Stomach (tissue), 9 donors: ENCODE data around the gene BRPF1. TPM values are rescaled to one million over a fixed set of nuclear protein-coding genes. Genes with fewer than 3 reads are reported as not detected.

Source experiments
- DNase-seq, 2 donors: peaks; one replicate each; pipeline versions ENCODE4 v3.0.0 to v3.0.0-alpha.2; 2013 to 2019
- H3K27ac ChIP-seq, 5 donors: fragments of 200-600 bp in 4 of 5; sonication (generic) in 4 of 5; one replicate each; pipeline ENCODE4 v1.5.1; 2013 to 2019; ENCODE audit warnings: mild to moderate bottlenecking in 1 of 5, moderate library complexity in 1 of 5
- H3K27me3 ChIP-seq, 3 donors: fragments of 200-600 bp; sonication (generic); one replicate each; pipeline ENCODE4 v1.5.1; 2017 to 2019; ENCODE audit warnings: mixed run types in 1 of 3
- H3K36me3 ChIP-seq, 4 donors: fragments of 200-600 bp; sonication (generic); 1 replicate in 3 of 4; 2 replicates in 1 of 4; pipeline ENCODE4 v1.5.1; 2016 to 2019
- H3K4me1 ChIP-seq, 4 donors: fragments of 200-600 bp; sonication (generic); one replicate each; pipeline ENCODE4 v1.5.1; 2016 to 2019
- H3K4me3 ChIP-seq, 4 donors: fragments of 200-600 bp; sonication (generic) in 3 of 4; one replicate each; pipeline ENCODE4 v1.5.1; 2016 to 2019; ENCODE audit warnings: mild to moderate bottlenecking in 1 of 4
- H3K9me3 ChIP-seq, 4 donors: fragments of 200-600 bp; sonication (generic); one replicate each; pipeline ENCODE4 v1.5.1; 2016 to 2019
- EP300 ChIP-seq: sonication (generic); formaldehyde crosslinking; IDR thresholded peaks from one replicate; pipeline ENCODE4 v1.6.1; 2017; ENCODE audit warnings: antibody characterized with exemption
- POLR2A ChIP-seq, 4 donors: fragments of 450-650 bp; IDR thresholded peaks; one replicate each; pipeline ENCODE4 v1.6.1; 2016; ENCODE audit warnings: antibody characterized with exemption in 4 of 4, control low read depth in 2 of 4, mild to moderate bottlenecking in 1 of 4, moderate library complexity in 1 of 4
- POLR2AphosphoS5 ChIP-seq, 3 donors: sonication (generic); formaldehyde crosslinking; IDR thresholded peaks; one replicate each; pipeline ENCODE4 v1.6.1; 2016; ENCODE audit warnings: antibody characterized with exemption in 3 of 3
- WGBS, 5 donors: extraction: QIAGEN DNeasy Blood & Tissue Kit in 3 of 5; methylation state at CpG; one replicate each; pipeline versions ENCODE4 v1.1.5 to v1.1.7; 2013 to 2018; 5-methylcytosine and 5-hydroxymethylcytosine counted together
- intact Hi-C: fragments of 100-400 bp; cut with DNase I; formaldehyde crosslinking; loops from one replicate; pipeline ENCODE4 v1.15.1; 2023; ENCODE audit warnings: low total_unique reads
- polyA plus RNA-seq, 3 donors: library from polyadenylated mRNA; stranded (reverse); fragments of 200-250 nt; gene quantifications; one replicate each; pipeline ENCODE4 v1.2.3, GENCODE V29; 2013
- total RNA-seq, 5 donors: library from RNA; depleted of rRNA; stranded (reverse); fragments of >200 nt; gene quantifications; one replicate each; pipeline versions ENCODE4 v1.1.0 to v1.2.3, GENCODE V29; 2014 to 2016
- TF ChIP-seq, protein P1 (sequence below), 7 experiments: fragments of 450-650 bp in 4 of 7; fragments of 200-600 bp in 3 of 7; sonication (generic) in 3 of 7; IDR thresholded peaks; one replicate each; pipeline ENCODE4 v1.5.1; 2016 to 2019; ENCODE audit warnings: antibody characterized with exemption in 7 of 7, control low read depth in 2 of 7, mild to moderate bottlenecking in 1 of 7
- donor health status: healthy with polysubstance abuse.
- donor health status: Bipolar disorder and iron deficiency.
- donor health status: healthy.

The BRPF1 gene
- total and polyA plus RNA-seq, 8 donors: 4.1 to 53.6 (median 11.1) TPM

DNA sequence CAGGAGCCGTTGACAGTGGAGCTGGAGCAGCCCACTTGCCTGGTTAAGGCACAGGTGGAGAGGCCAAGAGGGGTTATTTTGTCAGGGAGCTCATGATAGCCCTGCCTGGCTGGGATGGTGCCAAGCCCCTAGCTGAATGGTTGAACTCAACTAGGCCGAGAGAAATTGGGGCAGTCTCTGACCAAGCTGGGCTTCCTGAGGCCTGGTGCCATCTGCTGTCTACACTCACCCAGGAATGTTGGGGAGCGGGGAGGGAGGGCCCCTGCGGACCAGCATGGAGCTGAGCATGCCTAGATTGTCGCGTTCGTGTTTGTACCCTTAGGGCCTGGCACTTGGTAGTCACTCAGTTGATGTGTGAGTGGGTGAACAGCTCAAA is 1.2 kb downstream of the BRPF1 start:
- peak in 1 of 2 donors; percentile 25 for DNase-seq
- Histone ChIP-seq H3K9me3 (no peaks in the 10 kb centered on the region), H3K4me3 (peak overlapping the region; percentile 98 to 100 (median 100)), H3K27me3 (no peaks in the 10 kb centered on the region), H3K4me1 (peaks cover 24 to 65% (median 41%) of the 10 kb centered on the region in 4 donors), H3K27ac (peak overlapping the region in 3 of 5 donors; percentile 96 to 98 (median 97)), H3K36me3 (peaks cover 27 to 42% (median 37%) of the 10 kb centered on the region in 4 donors)
- TF ChIP-seq EP300 (no peak), POLR2AphosphoS5 (IDR thresholded peaks at IDR 0.05) (no peak), POLR2A (IDR thresholded peaks at IDR 0.05) (no peak)
- TF ChIP-seq, protein P1, sequence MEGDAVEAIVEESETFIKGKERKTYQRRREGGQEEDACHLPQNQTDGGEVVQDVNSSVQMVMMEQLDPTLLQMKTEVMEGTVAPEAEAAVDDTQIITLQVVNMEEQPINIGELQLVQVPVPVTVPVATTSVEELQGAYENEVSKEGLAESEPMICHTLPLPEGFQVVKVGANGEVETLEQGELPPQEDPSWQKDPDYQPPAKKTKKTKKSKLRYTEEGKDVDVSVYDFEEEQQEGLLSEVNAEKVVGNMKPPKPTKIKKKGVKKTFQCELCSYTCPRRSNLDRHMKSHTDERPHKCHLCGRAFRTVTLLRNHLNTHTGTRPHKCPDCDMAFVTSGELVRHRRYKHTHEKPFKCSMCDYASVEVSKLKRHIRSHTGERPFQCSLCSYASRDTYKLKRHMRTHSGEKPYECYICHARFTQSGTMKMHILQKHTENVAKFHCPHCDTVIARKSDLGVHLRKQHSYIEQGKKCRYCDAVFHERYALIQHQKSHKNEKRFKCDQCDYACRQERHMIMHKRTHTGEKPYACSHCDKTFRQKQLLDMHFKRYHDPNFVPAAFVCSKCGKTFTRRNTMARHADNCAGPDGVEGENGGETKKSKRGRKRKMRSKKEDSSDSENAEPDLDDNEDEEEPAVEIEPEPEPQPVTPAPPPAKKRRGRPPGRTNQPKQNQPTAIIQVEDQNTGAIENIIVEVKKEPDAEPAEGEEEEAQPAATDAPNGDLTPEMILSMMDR (IDR thresholded peaks at IDR 0.05): no peak
- intact Hi-C loops: no loop called here
- 19 to 37% (median 34%) methylated on average over 7 of the region's 7 CpGs for WGBS, 5 donors

DNA sequence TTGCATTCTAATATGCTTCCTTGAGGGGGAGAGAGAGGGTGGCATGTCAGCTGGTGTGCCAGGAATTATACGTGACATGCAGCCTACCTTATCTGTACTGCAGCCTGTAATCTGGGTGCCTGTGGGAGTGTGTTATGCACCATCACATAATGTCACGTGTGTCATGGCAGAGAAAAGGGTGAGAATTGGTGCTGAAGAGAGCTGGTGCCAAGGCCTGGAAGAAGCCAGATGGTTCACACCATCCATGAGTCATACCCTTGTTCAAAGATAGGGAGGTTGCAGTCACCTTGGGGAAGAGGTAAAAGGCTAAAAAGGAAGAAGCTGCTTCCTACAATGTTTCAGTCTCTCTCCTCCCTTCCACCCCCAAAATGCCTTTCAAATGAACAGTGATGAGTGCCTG is 5.3 kb downstream of the BRPF1 start:
- peaks cover 19 to 58% (median 35%) of the 10 kb centered on the region in 4 donors for H3K4me1 ChIP-seq
- H3K9me3 ChIP-seq: no peaks in the 10 kb centered on the region
- intact Hi-C loops: no loop called here
- TF ChIP-seq POLR2AphosphoS5 (IDR thresholded peaks at IDR 0.05): peak in 1 of 3 donors; percentile 4
- TF ChIP-seq, protein P1 (IDR thresholded peaks at IDR 0.05): no peak
- WGBS, 5 donors: 42 to 61% (median 54%) methylated on average over 2 of the region's 2 CpGs
- DNase-seq: no peak
- H3K36me3 ChIP-seq: peaks cover 68 to 83% (median 79%) of the 10 kb centered on the region in 4 donors
- no peak overlapping the region for H3K4me3 ChIP-seq
- H3K27ac ChIP-seq: no peak overlapping the region
- no peaks in the 10 kb centered on the region for H3K27me3 ChIP-seq

DNA sequence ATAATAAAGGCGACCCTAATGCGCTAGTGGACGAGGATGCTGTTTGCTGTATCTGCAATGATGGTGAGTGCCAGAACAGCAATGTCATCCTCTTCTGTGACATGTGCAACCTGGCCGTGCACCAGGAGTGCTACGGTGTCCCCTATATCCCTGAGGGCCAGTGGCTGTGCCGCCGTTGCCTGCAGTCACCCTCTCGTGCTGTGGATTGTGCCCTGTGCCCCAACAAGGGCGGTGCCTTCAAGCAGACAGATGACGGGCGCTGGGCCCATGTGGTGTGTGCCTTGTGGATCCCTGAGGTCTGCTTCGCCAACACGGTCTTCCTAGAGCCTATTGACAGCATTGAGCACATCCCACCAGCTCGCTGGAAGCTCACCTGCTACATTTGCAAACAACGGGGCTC is 7.6 kb downstream of the BRPF1 start:
- H3K36me3 ChIP-seq: peaks cover 89 to 100% (median 99%) of the 10 kb centered on the region in 4 donors
- H3K4me1 ChIP-seq: peaks cover 0 to 37% (median 17%) of the 10 kb centered on the region in 4 donors
- WGBS, 5 donors: 91 to 95% (median 94%) methylated on average over 11 to 15 of the region's 15 CpGs
- H3K27ac ChIP-seq: no peak overlapping the region
- H3K4me3 ChIP-seq: no peak overlapping the region
- TF ChIP-seq EP300 (no peak), POLR2A (IDR thresholded peaks at IDR 0.05) (no peak), POLR2AphosphoS5 (IDR thresholded peaks at IDR 0.05) (no peak)
- TF ChIP-seq, protein P1 (IDR thresholded peaks at IDR 0.05): no peak
- no peaks in the 10 kb centered on the region for H3K27me3 ChIP-seq
- no peaks in the 10 kb centered on the region for H3K9me3 ChIP-seq
- DNase-seq: no peak
- intact Hi-C loops: no loop called here

DNA sequence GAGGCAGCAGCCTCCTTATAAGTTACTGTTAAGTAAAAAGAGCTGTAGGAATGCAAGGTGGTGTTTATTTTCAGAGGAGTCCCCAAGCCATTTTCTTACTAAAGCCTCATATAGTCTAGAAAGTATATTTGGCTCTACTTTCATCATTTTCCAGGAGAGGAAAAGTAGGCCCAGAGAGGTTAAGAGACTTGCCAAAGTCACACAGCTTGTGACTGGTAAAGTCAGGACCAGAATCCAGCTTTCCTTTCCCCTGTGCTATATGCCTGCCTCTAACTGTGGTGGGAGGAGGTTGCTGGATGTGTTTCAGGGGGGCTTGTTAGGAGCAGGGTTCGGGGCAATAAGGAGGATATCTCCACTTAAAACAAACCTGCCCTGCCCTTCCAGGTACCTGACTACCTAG is 11.0 kb downstream of the BRPF1 start:
- Histone ChIP-seq H3K4me3 (no peak overlapping the region), H3K9me3 (no peaks in the 10 kb centered on the region), H3K27ac (no peak overlapping the region), H3K36me3 (peaks cover 100% of the 10 kb centered on the region in 4 donors), H3K4me1 (peaks cover 0 to 5% (median 0%) of the 10 kb centered on the region in 4 donors), H3K27me3 (no peaks in the 10 kb centered on the region)
- WGBS, 5 donors: 83 to 94% (median 90%) methylated on average over 1 of the region's 1 CpG
- TF ChIP-seq POLR2AphosphoS5 (IDR thresholded peaks at IDR 0.05) (no peak), POLR2A (IDR thresholded peaks at IDR 0.05) (no peak), EP300 (no peak)
- TF ChIP-seq, protein P1 (IDR thresholded peaks at IDR 0.05): no peak
- intact Hi-C loops: no loop called here
- DNase-seq: no peak
